Activated T-helper 1 cell treated with Interleukin-2 at 50 U/mL for 16 hours (primary cell): Measurements from ENCODE around the gene PRIM2.
"Not testable (repeated sequence)": the region's sequence is repeated elsewhere in the genome, so short reads cannot be mapped to it uniquely, and the experiment has no call there.

ENCODE experiments used
- DNase-seq: peaks from one replicate; pipeline ENCODE4 v3.0.0-alpha.2; 2020; ENCODE audit warnings: low read depth

Gene PRIM2

GRCh38 chr6:57505251-57505650 is 187.8 kb downstream of the PRIM2 start:
- not testable (repeated sequence) for DNase-seq

DNA sequence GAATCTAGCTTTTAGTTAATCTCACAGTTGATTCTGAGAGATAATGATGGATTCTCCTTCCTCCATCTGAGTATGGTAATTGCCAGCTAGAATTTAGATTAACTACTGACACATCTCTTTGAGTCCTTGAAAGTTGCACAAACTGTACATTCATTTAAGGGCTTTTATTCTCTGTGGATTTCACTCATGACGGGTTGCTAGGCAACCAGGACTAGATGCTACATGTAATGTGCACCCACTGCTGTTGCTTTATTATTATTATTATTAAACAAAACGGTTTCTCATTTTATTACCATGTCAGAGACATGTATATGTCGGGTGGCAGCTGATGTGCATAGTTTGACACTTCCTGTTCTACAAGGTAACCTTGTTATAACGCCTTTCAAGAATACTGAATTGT is 193.0 kb downstream of the PRIM2 start:
- not testable (repeated sequence) for DNase-seq

DNA sequence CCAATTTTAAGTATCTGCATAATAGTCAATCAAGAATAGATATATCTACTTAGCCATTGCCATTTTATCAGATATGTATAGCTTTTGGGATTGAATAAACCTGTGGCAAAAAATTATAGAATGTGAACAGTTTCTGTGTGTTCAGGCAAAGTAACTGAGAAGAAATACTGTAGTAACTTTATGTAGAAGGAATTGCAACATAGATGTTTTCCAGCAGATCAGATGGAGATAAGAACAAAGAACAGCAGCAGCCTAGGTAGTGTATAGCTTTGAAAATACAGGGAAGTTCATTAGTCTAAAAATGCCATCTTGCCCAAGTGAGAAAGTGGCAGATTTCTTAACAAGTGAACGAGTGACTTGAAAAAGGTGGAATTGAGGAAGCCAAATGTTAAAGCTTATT is 197.7 kb downstream of the PRIM2 start:
- not testable (repeated sequence) for DNase-seq

- not testable (repeated sequence) for DNase-seq
Measured at GRCh38 chr6:57515845-57516244, 198.4 kb downstream of the PRIM2 start.

DNA sequence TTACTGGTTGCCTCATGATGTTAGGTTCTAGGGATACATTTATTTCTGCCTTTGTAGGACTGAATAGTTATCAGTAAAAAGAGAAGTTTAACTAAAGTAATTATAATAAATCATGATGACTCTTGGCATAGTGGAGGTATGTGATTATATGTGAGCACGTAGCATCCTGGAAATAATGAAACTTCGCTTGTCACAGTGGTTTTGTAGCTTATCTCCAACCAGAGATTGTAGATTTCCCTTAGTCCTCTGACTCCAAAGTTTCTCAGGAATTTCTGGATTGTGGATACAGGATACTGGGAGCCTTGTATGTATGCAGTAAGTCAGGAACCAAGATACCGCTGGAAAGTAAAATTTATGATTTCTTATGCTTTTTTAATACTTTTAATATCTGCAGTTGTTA is 199.3 kb downstream of the PRIM2 start:
- not testable (repeated sequence) for DNase-seq

DNA sequence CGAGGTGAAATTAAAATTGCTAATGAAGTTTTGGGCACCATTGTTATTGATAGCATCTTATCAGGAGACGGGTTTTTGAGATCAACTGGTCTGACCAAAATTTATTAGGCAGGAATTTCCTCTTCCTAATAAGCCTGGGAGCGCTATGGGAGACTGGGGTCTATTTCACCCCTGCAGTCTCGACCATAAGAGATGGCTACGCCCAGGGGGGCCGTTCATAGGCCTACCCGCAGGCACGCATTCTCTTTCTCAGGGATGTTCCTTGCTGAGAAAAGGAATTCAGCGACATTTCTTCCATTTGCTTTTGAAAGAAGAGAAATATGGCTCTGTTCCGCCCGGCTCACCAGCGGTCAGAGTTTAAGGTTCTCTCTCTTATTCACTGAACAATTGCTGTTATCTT is 201.8 kb downstream of the PRIM2 start:
- DNase-seq, result not testable (repeated sequence)

- DNase-seq, result not testable (repeated sequence)
Measured at GRCh38 chr6:57521085-57521484, 203.7 kb downstream of the PRIM2 start.

DNA sequence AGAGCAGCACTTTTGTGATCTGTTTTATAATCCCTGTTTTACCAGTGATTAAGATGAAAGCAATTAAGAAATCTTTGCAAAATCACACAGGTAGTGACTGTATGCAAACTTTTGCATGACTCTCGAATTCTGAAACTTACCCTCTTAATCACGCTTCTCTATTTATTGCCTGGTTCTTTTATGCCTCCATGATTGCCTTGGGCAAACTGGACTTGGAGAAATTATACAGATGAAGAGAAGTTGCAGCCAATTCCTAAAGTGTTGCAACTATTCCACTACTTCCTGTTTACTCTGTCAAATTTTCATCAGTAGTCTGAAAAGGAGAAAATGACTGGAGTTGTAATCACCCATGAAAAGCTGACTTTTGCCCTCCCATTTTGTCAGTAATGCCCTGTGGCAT is 205.8 kb downstream of the PRIM2 start:
- DNase-seq, result not testable (repeated sequence)

DNA sequence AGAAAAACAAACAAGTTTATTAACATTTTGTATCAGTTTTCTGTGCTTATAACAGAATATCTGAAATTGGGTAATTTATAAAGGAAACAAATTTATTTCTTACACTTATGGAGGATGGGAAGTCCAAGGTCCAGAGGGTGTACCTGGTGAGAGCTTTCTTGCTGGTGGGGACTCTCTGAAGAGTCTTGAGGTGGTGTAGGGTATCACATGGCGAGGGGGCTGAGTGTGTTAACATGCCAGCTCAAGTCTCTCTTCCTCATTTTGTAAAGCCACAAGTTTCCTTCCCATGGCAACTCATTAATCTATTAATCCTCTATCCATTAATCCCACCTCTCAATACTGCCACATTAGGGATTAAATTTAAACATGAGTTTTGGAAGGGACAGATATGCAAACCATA is 212.3 kb downstream of the PRIM2 start:
- not testable (repeated sequence) for DNase-seq

GRCh38 chr6:57532660-57533059 is 215.2 kb downstream of the PRIM2 start:
- not testable (repeated sequence) for DNase-seq

DNA sequence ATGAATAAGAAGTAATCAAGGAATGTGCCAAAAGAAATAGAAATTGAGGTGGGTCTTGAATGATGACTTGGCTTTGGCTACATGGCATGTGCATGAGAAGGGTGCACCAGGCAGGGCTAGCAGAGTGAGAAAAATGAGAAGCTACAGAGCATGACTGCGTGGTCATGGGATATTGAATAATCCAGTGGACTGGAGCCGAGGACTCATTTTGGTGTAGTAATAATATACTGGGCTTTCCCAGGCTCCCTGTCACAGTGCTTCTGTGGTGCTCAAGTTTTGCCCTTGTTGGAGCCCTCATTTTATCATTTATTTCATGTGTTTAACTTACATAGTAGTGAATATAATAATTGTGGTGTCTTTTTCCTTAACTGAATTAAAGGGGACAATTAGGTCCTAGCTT is 217.7 kb downstream of the PRIM2 start:
- DNase-seq, result not testable (repeated sequence)

DNA sequence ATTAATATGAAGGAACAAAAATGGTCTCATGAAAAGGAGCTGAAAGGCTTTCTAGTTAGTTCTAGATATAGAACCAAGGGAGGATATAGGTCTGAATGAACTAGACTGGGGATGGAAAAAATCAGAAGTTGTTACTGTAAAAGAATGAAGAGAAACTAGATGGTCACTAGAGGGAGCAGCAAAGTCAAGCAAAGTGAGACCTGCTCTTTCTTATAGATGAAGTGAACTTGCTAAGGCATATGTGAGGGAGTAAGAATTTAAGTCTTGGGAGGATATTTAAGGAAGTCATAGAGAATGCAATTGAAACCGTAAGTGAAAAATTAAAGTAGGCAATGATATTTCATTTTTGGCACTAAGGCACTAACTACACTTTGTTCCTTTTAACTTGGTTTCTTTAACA is 218.6 kb downstream of the PRIM2 start:
- DNase-seq, result not testable (repeated sequence)

DNA sequence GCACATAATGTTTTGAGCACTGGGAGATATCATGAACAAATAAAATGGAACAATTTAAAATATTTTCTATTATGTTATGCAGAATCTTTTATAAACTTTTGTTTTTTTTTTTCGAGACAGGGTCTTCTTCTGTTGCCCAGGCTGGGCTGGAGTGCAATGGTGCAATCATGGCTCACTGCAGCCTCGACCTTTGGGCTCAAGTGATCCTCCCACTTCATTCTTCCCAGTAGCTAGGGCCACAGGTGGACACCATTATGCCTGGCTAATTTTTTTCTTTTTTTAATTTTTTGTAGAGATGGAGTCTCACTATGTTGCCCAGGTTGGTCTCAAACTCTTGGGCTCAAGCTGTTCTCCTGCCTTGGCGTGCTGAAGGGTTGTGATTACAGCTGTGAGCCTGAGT is 220.5 kb downstream of the PRIM2 start:
- not testable (repeated sequence) for DNase-seq

- DNase-seq, result not testable (repeated sequence)
Measured at GRCh38 chr6:57551961-57552360, 234.5 kb downstream of the PRIM2 start.

- DNase-seq, result not testable (repeated sequence)
Measured at GRCh38 chr6:57557855-57558254, 240.4 kb downstream of the PRIM2 start.

DNA sequence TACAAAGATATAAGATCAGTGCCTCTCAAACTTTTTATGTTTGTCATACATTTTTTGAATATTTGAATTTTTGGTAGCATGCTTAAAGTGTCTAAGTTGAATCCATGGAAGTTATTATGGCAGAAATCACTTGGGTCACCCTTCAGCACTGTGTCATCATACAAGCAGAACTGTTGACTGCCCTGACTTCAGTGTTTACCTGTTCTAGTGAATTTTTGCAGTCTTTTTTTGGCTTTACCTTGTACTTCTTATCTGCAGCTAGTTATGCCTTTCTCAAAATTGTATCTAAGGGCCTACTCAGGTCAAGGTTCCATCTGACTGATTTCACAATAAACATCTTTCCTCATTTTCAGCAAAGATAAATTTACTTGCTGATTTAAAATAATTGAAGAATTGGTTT is 241.7 kb downstream of the PRIM2 start:
- DNase-seq, result not testable (repeated sequence)

DNA sequence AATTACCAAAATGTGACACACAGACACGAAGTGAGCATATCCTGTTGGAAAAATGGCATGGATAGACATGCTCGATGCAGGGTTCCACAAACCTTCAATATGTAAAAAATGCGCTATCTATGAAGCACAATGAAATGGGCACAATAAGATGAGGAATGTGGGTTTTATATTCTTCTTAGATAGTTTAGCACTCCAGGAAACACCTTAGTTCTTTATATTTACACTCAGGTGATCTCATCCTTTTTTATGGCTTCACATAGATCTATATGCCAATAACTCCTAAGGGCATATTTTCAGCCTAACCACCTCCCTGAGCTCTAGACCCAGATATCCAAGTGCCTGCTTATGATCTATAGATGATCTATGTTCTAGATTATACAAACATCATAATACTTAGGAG is 244.8 kb downstream of the PRIM2 start:
- not testable (repeated sequence) for DNase-seq

DNA sequence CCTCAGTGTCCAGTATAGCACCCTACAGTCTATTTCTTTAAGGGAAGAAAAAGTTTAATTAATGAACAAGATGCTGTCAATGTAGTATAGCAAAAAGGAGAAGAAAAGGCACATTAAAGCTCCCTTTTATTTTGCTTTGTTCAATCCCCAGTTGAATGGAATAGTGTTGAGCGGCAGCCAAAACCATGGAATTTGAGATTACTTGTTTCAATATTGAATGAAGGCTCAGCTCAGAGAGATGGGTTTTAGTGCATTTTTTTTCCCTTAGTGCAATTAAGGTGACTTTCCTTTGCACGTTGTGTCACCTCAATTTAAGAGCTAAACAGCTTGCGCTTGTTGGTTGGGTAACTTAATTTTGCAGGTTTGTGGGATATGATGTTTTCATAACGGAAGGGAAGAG is 254.7 kb downstream of the PRIM2 start:
- not testable (repeated sequence) for DNase-seq

- not testable (repeated sequence) for DNase-seq
Measured at GRCh38 chr6:57572844-57573243, 255.4 kb downstream of the PRIM2 start.

DNA sequence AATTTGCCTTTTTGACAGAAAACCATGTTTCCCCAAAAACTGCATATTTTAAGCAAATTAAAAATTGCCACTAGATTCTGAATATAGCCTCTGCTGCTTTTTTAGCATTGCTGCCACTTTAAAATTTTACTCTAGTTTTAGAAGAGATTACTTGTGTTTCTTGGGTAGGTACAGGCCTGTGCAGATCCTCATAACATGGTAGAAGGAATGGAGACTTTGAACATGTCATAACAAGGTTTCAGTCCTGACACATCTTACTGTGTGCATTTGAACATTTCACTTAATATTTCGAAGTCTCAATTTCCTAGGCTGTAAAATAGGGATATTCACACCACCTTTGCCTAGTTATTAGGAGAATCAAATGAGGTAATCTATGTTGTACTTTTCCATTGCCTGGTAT is 259.6 kb downstream of the PRIM2 start:
- DNase-seq, result not testable (repeated sequence)

- not testable (repeated sequence) for DNase-seq
Measured at GRCh38 chr6:57579489-57579888, 262.1 kb downstream of the PRIM2 start.

GRCh38 chr6:57581586-57581985 is 264.2 kb downstream of the PRIM2 start:
- not testable (repeated sequence) for DNase-seq

GRCh38 chr6:57601105-57601504 is 283.7 kb downstream of the PRIM2 start:
- not testable (repeated sequence) for DNase-seq

GRCh38 chr6:57605303-57605702 is 287.9 kb downstream of the PRIM2 start:
- not testable (repeated sequence) for DNase-seq

DNA sequence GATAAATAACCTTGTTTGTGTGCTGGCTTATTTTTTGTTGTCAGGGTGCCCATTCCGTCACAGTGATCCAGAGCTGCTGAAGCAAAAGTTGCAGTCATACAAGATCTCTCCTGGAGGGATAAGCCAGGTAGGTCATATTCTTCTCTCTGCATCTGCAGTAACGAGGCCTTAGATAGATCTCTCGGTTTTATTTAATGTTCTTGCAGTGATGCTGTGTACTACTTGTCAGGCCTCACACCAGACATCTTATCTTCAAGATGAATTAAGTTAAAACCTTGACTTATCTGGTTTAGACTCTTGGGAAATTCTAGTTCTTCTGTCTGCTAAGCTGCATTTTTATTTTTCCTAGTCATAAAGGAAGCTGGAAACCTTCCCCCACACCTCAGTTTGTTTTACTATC is 288.9 kb downstream of the PRIM2 start:
- DNase-seq, result not testable (repeated sequence)
